Colonic mucosa (tissue), 4 donors: ENCODE results near the gene ATG9A. TPM values are rescaled to one million over a fixed set of nuclear protein-coding genes. Genes with fewer than 3 reads are reported as not detected.
A peak's percentile ranks its signal among the peaks of the same experiment; 100 is the strongest.

Experiments
- DNase-seq: peaks from one replicate; pipeline ENCODE4 v3.0.0-alpha.2; 2020
- H3K27ac ChIP-seq: fragments of 200-600 bp; one replicate; pipeline ENCODE4 v1.8.0; 2021
- H3K27me3 ChIP-seq: fragments of 200-600 bp; one replicate; pipeline ENCODE4 v1.8.0; 2021
- H3K36me3 ChIP-seq: fragments of 200-600 bp; one replicate; pipeline ENCODE4 v1.8.0; 2021
- H3K4me1 ChIP-seq: fragments of 200-600 bp; one replicate; pipeline ENCODE4 v1.8.0; 2021; ENCODE audit warnings: mild to moderate bottlenecking
- H3K4me3 ChIP-seq: fragments of 200-600 bp; one replicate; pipeline ENCODE4 v1.8.0; 2021
- H3K9ac ChIP-seq, 2 donors: one replicate each; pipeline ENCODE4 v1.7.0; 2013; ENCODE audit warnings: control low read depth in 2 of 2, low read depth in 2 of 2, low read length in 2 of 2
- H3K9me3 ChIP-seq: fragments of 200-600 bp; one replicate; pipeline ENCODE4 v1.8.0; 2021
- CTCF ChIP-seq: fragments of 200-600 bp; IDR thresholded peaks from one replicate; pipeline ENCODE4 v1.8.0; 2022; ENCODE audit warnings: antibody characterized with exemption, mild to moderate bottlenecking
- intact Hi-C: fragments of 100-400 bp; cut with DNase I; formaldehyde crosslinking; loops from one replicate; pipeline ENCODE4 v1.14.1; 2022
- total RNA-seq, 2 donors: library from RNA; stranded (reverse); fragmentation: NEBNext Ultra II Directional in 1 of 2; extraction: Animal tissue kit (Norgen Biotek cat#: 25700) in 1 of 2; gene quantifications; one replicate each; pipeline ENCODE4 v1.2.1, GENCODE V29; 2021
- donor health status: healthy.
- donor health status: DM: no; HTN: no; CAD: no.
- donor health status: DM: no; HTN: no; CAD: no.

ATG9A gene
- total RNA-seq, 2 donors from 2014 or later: 56.4 to 63.8 TPM

GRCh38 chr2:219171231-219171651, 58.2 kb downstream of the ATG9A start:
- H3K4me3 ChIP-seq: no peak overlapping the region
- H3K9me3 ChIP-seq: no peaks in the 10 kb centered on the region
- peak overlapping the region; percentile 12 for H3K27ac ChIP-seq
- H3K36me3 ChIP-seq: peaks cover 11% of the 10 kb centered on the region
- intact Hi-C loops: loop anchor here (5.0 kb wide), 1 partner anchor 46 kb away; the partner anchor contains the start of gene ABCB6
- H3K27me3 ChIP-seq: no peaks in the 10 kb centered on the region
- TF ChIP-seq CTCF: peak; percentile 71
- peak; percentile 58 for DNase-seq
- peaks cover 8% of the 10 kb centered on the region for H3K4me1 ChIP-seq
- no peak overlapping the region for H3K9ac ChIP-seq

GRCh38 chr2:219169930-219170654, 59.3 kb downstream of the ATG9A start, which contains the start of gene SLC23A3:
TSS of gene SLC23A3 (minus strand) at chr2:219170029. CDS start at chr2:219169984, 45 bp downstream.
- TF ChIP-seq CTCF: no peak
- H3K9ac ChIP-seq: no peak within 1 kb of the TSS
- H3K27ac ChIP-seq: no peak within 1 kb of the TSS
- no peaks in the 10 kb centered on the region for H3K9me3 ChIP-seq
- H3K27me3 ChIP-seq: no peaks in the 10 kb centered on the region
- intact Hi-C loops: loop anchor here (5.0 kb wide), 1 partner anchor 47 kb away; the partner anchor contains the start of gene ABCB6
- H3K36me3 ChIP-seq: peaks cover 11% of the 10 kb centered on the region
- no peaks in the 10 kb centered on the region for H3K4me1 ChIP-seq
- H3K4me3 ChIP-seq: no peak within 1 kb of the TSS
- DNase-seq: peak; percentile 46

Other genes with a start within 250 kb of the ATG9A start
- gene FEV, start 244.5 kb downstream of the ATG9A start, total RNA-seq: 1 to 10 TPM; 2.9 to 6.5 TPM
- gene CRYBA2, start 236.2 kb downstream of the ATG9A start, total RNA-seq: 1 to 10 TPM; 3.4 to 5.5 TPM
- 1 to 10 TPM in 1 of 2 donors, under 1 TPM in 1; 0.05 to 1.6 TPM for gene CFAP65, start 188.1 kb downstream of the ATG9A start, total RNA-seq
- gene IHH, start 168.7 kb downstream of the ATG9A start, total RNA-seq: 100 to 1,000 TPM in 1 of 2 donors, 10 to 100 TPM in 1; 82.2 to 103 TPM
- 10 to 100 TPM; 30.7 to 51.1 TPM for gene NHEJ1, start 68.8 kb downstream of the ATG9A start, total RNA-seq
- gene SLC23A3, start 59.6 kb downstream of the ATG9A start, total RNA-seq: 10 to 100 TPM in 1 of 2 donors, 1 to 10 TPM in 1; 4.7 to 13.8 TPM
- gene CNPPD1, start 52.7 kb downstream of the ATG9A start, total RNA-seq: 10 to 100 TPM; 80.7 to 98.2 TPM
- gene RETREG2, start 51.4 kb downstream of the ATG9A start, total RNA-seq: 100 to 1,000 TPM in 1 of 2 donors, 10 to 100 TPM in 1; 94.4 to 116 TPM
- 10 to 100 TPM; 65.5 to 74.6 TPM for gene ZFAND2B, start 22.9 kb downstream of the ATG9A start, total RNA-seq
- gene ABCB6, start 10.7 kb downstream of the ATG9A start, total RNA-seq: 10 to 100 TPM; 16.9 to 27.1 TPM
- gene ANKZF1, start 170 bp upstream of the ATG9A start, total RNA-seq: 10 to 100 TPM; 56.7 to 67.1 TPM
- 1 to 10 TPM; 2.1 to 2.5 TPM for gene GLB1L, start 15.8 kb upstream of the ATG9A start, total RNA-seq
- 10 to 100 TPM; 30.1 to 35.8 TPM for gene STK16, start 15.8 kb upstream of the ATG9A start, total RNA-seq
- gene TUBA4B, start 23.6 kb upstream of the ATG9A start, total RNA-seq: not detected
- gene TUBA4A, start 24.3 kb upstream of the ATG9A start, total RNA-seq: 100 to 1,000 TPM in 1 of 2 donors, 10 to 100 TPM in 1; 68.4 to 149 TPM
- gene DNAJB2, start 49.7 kb upstream of the ATG9A start, total RNA-seq: 10 to 100 TPM; 65.8 to 71.1 TPM
- 1 to 10 TPM; 1.9 to 2.0 TPM for gene PTPRN, start 79.8 kb upstream of the ATG9A start, total RNA-seq
- gene RESP18, start 103.1 kb upstream of the ATG9A start, total RNA-seq: not detected
- gene DNPEP, start 158.3 kb upstream of the ATG9A start, total RNA-seq: 10 to 100 TPM; 96.1 to 96.7 TPM
- gene DES, start 188.7 kb upstream of the ATG9A start, total RNA-seq: 100 to 1,000 TPM in 1 of 2 donors, 10 to 100 TPM in 1; 24.0 to 917 TPM
- 10 to 100 TPM in 1 of 2 donors, 1 to 10 TPM in 1; 6.2 to 19.3 TPM for gene SPEG, start 205.2 kb upstream of the ATG9A start, total RNA-seq